HEK293 (cell line): ENCODE data around the gene HOXA6.

Source experiments
- CTCF ChIP-seq: fragments of 450-650 bp; formaldehyde crosslinking; IDR thresholded peaks from 2 replicates; pipeline ENCODE4 v1.5.1; 2016; ENCODE audit warnings: missing biosample characterization, missing genetic modification characterization
- TRIM28 ChIP-seq: IDR thresholded peaks from 2 replicates; pipeline ENCODE4 v1.6.1; 2011; ENCODE audit warnings: low read length, control low read depth, borderline replicate concordance
- ZBTB21 ChIP-seq: fragments of 450-650 bp; formaldehyde crosslinking; IDR thresholded peaks from 2 replicates; pipeline ENCODE4 v1.5.1; 2017; ENCODE audit warnings: missing biosample characterization, missing genetic modification characterization
- ZNF114 ChIP-seq: fragments of 450-650 bp; formaldehyde crosslinking; IDR thresholded peaks from 2 replicates; pipeline ENCODE4 v1.5.0; 2017; ENCODE audit warnings: missing biosample characterization, missing genetic modification characterization
- ZNF138 ChIP-seq: fragments of 450-650 bp; formaldehyde crosslinking; IDR thresholded peaks from 2 replicates; pipeline ENCODE4 v1.5.1; 2016; ENCODE audit warnings: missing biosample characterization, missing genetic modification characterization, borderline replicate concordance
- ZNF140 ChIP-seq: fragments of 450-650 bp; formaldehyde crosslinking; IDR thresholded peaks from 2 replicates; pipeline ENCODE4 v1.5.1; 2016; ENCODE audit warnings: missing biosample characterization, missing genetic modification characterization
- ZNF146 ChIP-seq: fragments of 450-650 bp; formaldehyde crosslinking; IDR thresholded peaks from 2 replicates; pipeline ENCODE4 v1.5.1; 2016; ENCODE audit warnings: missing biosample characterization, missing genetic modification characterization
- ZNF19 ChIP-seq: fragments of 450-650 bp; formaldehyde crosslinking; IDR thresholded peaks from 2 replicates; pipeline ENCODE4; 2016; ENCODE audit warnings: missing biosample characterization, missing genetic modification characterization, low read depth
- ZNF211 ChIP-seq: fragments of 450-650 bp; formaldehyde crosslinking; IDR thresholded peaks from 2 replicates; pipeline ENCODE4 v1.5.1; 2016; ENCODE audit warnings: low read depth, missing biosample characterization, missing genetic modification characterization
- ZNF544 ChIP-seq: fragments of 450-650 bp; formaldehyde crosslinking; IDR thresholded peaks from 2 replicates; pipeline ENCODE4 v1.5.0; 2017; ENCODE audit warnings: missing biosample characterization, missing genetic modification characterization
- ZNF701 ChIP-seq: fragments of 450-650 bp; formaldehyde crosslinking; IDR thresholded peaks from 2 replicates; pipeline ENCODE4 v1.5.1; 2016; ENCODE audit warnings: missing biosample characterization, missing genetic modification characterization
- TF ChIP-seq, protein P1 (sequence below): IDR thresholded peaks from 2 replicates; pipeline ENCODE4 v1.6.1; 2011; ENCODE audit warnings: mild to moderate bottlenecking, low read depth, low read length, borderline replicate concordance

DNA sequence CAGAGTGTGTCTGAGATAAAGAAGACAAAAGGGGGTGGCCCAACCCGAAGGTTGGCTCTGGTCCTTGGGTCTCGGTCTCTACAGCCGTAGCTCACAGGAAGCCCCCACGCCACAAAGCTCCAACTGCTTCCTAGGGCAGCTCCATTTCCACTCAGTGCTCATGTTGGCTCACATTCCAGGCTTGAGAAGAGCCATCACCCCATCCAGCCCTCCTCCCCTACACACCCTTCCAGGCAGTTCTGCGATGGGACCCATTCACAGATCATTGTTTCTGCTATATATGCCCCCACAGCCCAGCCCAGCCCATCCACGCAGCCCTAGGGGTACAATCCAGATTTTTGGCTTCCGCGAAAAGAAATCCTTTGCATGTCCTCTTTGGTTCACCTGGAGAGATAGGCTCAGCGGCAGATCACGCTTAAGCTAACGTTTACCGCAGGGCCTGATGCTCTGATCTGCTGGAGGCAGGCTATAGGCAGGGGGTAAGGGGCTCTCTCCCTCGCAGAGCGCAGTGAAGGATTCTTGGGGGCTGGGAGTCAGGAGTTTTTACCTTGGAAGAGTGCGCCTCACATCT lies 43.7 kb upstream of the HOXA6 start:
- TF ChIP-seq, protein P1, sequence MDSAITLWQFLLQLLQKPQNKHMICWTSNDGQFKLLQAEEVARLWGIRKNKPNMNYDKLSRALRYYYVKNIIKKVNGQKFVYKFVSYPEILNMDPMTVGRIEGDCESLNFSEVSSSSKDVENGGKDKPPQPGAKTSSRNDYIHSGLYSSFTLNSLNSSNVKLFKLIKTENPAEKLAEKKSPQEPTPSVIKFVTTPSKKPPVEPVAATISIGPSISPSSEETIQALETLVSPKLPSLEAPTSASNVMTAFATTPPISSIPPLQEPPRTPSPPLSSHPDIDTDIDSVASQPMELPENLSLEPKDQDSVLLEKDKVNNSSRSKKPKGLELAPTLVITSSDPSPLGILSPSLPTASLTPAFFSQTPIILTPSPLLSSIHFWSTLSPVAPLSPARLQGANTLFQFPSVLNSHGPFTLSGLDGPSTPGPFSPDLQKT: no peak
- no peak for TF ChIP-seq ZNF146 (tag by site-specific recombination)
- no peak for TF ChIP-seq CTCF
- TF ChIP-seq ZNF140: no peak
- no peak for TF ChIP-seq ZNF544 (tag by site-specific recombination)
- TF ChIP-seq ZNF701 (tag by site-specific recombination): no peak
- no peak for TF ChIP-seq TRIM28
- no peak for TF ChIP-seq ZBTB21 (tag by site-specific recombination)
- no peak for TF ChIP-seq ZNF138 (tag by site-specific recombination)
- TF ChIP-seq ZNF114 (tag by site-specific recombination): no peak
- no peak for TF ChIP-seq ZNF211
- no peak for TF ChIP-seq ZNF19
